Liver (tissue), 9 donors: ENCODE measurements around the gene LCN10. TPM values are rescaled to one million over a fixed set of nuclear protein-coding genes. Genes with fewer than 3 reads are reported as not detected.

Source experiments
- DNase-seq: peaks from one replicate; pipeline ENCODE4 v3.0.0-alpha.2; 2017; ENCODE audit warnings: low spot score
- H3K27ac ChIP-seq, 2 donors: one replicate each; pipeline ENCODE4 v1.7.0; 2013; ENCODE audit warnings: inconsistent platforms in 2 of 2, low read length in 2 of 2, control low read depth in 1 of 2, low read depth in 1 of 2, mild to moderate bottlenecking in 1 of 2
- H3K27me3 ChIP-seq, 4 donors: one replicate each; pipeline versions ENCODE4 v1.6.1 to v1.7.0; 2013; ENCODE audit warnings: low read length in 3 of 4, inconsistent platforms in 1 of 4, mild to moderate bottlenecking in 1 of 4, moderate library complexity in 1 of 4; ENCODE audit not compliant: control insufficient read depth in 4 of 4, insufficient read depth in 4 of 4
- H3K36me3 ChIP-seq, 4 donors: one replicate each; pipeline versions ENCODE4 v1.6.1 to v1.7.0; 2013; ENCODE audit warnings: low read length in 3 of 4, mild to moderate bottlenecking in 3 of 4, low read depth in 1 of 4, moderate library complexity in 1 of 4; ENCODE audit not compliant: control insufficient read depth in 4 of 4, insufficient read depth in 3 of 4
- H3K4me1 ChIP-seq, 4 donors: one replicate each; pipeline versions ENCODE4 v1.6.1 to v1.7.0; 2013; ENCODE audit warnings: low read length in 3 of 4, mild to moderate bottlenecking in 3 of 4, moderate library complexity in 1 of 4; ENCODE audit not compliant: control insufficient read depth in 4 of 4, insufficient read depth in 4 of 4
- H3K4me3 ChIP-seq, 3 donors: one replicate each; pipeline versions ENCODE4 v1.6.1 to v1.7.0; 2013; ENCODE audit warnings: low read length in 3 of 3, control low read depth in 1 of 3, low read depth in 1 of 3, mild to moderate bottlenecking in 1 of 3
- H3K9ac ChIP-seq, 2 donors: one replicate each; pipeline ENCODE4 v1.7.0; 2013; ENCODE audit warnings: low read length in 2 of 2, mild to moderate bottlenecking in 2 of 2, moderate library complexity in 2 of 2, control low read depth in 1 of 2, low read depth in 1 of 2
- H3K9me3 ChIP-seq, 4 donors: one replicate each; pipeline versions ENCODE4 v1.6.1 to v1.7.0; 2013; ENCODE audit warnings: low read length in 3 of 4; ENCODE audit not compliant: control insufficient read depth in 4 of 4
- ATF3 ChIP-seq: IDR thresholded peaks from 2 replicates; pipeline ENCODE4 v1.6.1; 2016; ENCODE audit warnings: antibody characterized with exemption
- EGR1 ChIP-seq, 2 donors: IDR thresholded peaks; 2 replicates each; pipeline ENCODE4 v1.6.1; 2016 to 2018; ENCODE audit warnings: antibody characterized with exemption in 2 of 2, low read depth in 2 of 2
- FOXA1 ChIP-seq: IDR thresholded peaks from 2 replicates; pipeline ENCODE4 v1.6.1; 2016; ENCODE audit warnings: antibody characterized with exemption
- FOXA2 ChIP-seq: IDR thresholded peaks from 2 replicates; pipeline ENCODE4 v1.6.1; 2016; ENCODE audit warnings: antibody characterized with exemption
- GABPA ChIP-seq, 2 donors: IDR thresholded peaks in 1 of 2; conservative IDR thresholded peaks in 1 of 2; 2 replicates each; pipeline ENCODE4 v1.6.1; 2016; ENCODE audit warnings: antibody characterized with exemption in 2 of 2, mild to moderate bottlenecking in 1 of 2, moderate library complexity in 1 of 2
- HNF4A ChIP-seq, 2 donors: conservative IDR thresholded peaks; 2 replicates each; pipeline ENCODE4 v1.6.1; 2016; ENCODE audit warnings: antibody characterized with exemption in 2 of 2, mild to moderate bottlenecking in 2 of 2
- HNF4G ChIP-seq: IDR thresholded peaks from 2 replicates; pipeline ENCODE4 v1.6.1; 2016; ENCODE audit warnings: antibody characterized with exemption
- JUND ChIP-seq, 2 donors: IDR thresholded peaks; 2 replicates each; pipeline ENCODE4 v1.6.1; 2016; ENCODE audit warnings: antibody characterized with exemption in 2 of 2
- NR2F2 ChIP-seq: IDR thresholded peaks from 2 replicates; pipeline ENCODE4 v1.6.1; 2016; ENCODE audit warnings: antibody characterized with exemption
- RAD21 ChIP-seq, 2 donors: IDR thresholded peaks; 2 replicates each; pipeline ENCODE4 v1.6.1; 2016; ENCODE audit warnings: antibody characterized with exemption in 2 of 2, mild to moderate bottlenecking in 2 of 2
- REST ChIP-seq: IDR thresholded peaks from 2 replicates; pipeline ENCODE4 v1.6.1; 2016; ENCODE audit warnings: antibody characterized with exemption, mild to moderate bottlenecking
- RXRA ChIP-seq, 2 donors: IDR thresholded peaks; 2 replicates each; pipeline ENCODE4 v1.6.1; 2017 to 2018; ENCODE audit warnings: antibody characterized with exemption in 2 of 2, mild to moderate bottlenecking in 1 of 2
- SP1 ChIP-seq: IDR thresholded peaks from 2 replicates; pipeline ENCODE4 v1.6.1; 2018; ENCODE audit warnings: antibody characterized with exemption, mild to moderate bottlenecking
- TAF1 ChIP-seq: conservative IDR thresholded peaks from 2 replicates; pipeline ENCODE4 v1.6.1; 2016; ENCODE audit warnings: antibody characterized with exemption, mild to moderate bottlenecking
- YY1 ChIP-seq: IDR thresholded peaks from 2 replicates; pipeline ENCODE4 v1.6.1; 2016; ENCODE audit warnings: antibody characterized with exemption, mild to moderate bottlenecking
- ZBTB33 ChIP-seq: IDR thresholded peaks from 2 replicates; pipeline ENCODE4 v1.6.1; 2016; ENCODE audit warnings: antibody characterized with exemption
- WGBS: extraction: QIAGEN DNeasy Blood & Tissue Kit; methylation state at CpG from one replicate; pipeline ENCODE4 v1.1.7; 2013; 5-methylcytosine and 5-hydroxymethylcytosine counted together
- polyA plus RNA-seq, 2 donors: library from polyadenylated mRNA; stranded (reverse) in 1 of 2; unstranded in 1 of 2; fragments of 200-250 nt in 1 of 2; fragments of >200 nt in 1 of 2; fragmentation: Nextera tagmentation in 1 of 2; extraction: Ambion mirVana in 1 of 2; gene quantifications; one replicate each; pipeline versions ENCODE4 v1.2.1 to v1.2.3, GENCODE V29; 2013 to 2015
- total RNA-seq, 2 donors: library from RNA; depleted of rRNA; stranded (reverse); fragments of >200 nt; gene quantifications; one replicate each; pipeline ENCODE4 v1.2.3, GENCODE V29; 2014
- TF ChIP-seq, protein P1 (sequence below): fragments of 150-350 bp; IDR thresholded peaks from 2 replicates; pipeline ENCODE4 v1.5.1; 2017; ENCODE audit warnings: improper control_type of control experiment, low read depth, low read length; ENCODE audit not compliant: missing input control
- donor health status: healthy.
- donor health status: healthy.
- donor health status: healthy.
- donor health status: healthy.
- donor health status: healthy.

LCN10 gene
- total and polyA plus RNA-seq, 4 donors: 0.08 to 0.14 (median 0.11) TPM

DNA sequence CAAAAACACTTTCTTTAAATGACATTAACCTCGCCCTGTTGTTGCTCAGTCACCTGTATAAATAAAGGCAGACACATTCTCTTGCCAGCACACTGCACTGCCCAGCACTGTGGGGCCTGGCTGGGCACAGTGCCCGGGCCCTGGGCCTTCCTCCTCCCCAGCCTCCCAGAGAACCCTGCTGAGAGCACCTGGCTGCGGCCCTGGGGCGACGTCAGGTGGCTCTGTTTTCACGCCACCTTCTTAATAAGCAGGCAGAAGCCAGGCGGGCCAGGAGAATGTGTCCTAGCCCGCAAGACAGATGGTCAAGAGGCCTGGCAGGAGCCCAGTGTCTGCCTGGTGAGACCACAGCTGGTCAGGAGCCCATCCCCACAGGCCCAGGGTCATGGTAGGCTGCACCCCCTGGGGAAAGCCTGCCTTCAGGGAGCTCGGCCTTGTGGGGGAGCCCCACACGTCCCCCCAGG, 47.3 kb downstream of the LCN10 start:
- no peaks in the 10 kb centered on the region for H3K27me3 ChIP-seq
- TF ChIP-seq FOXA2 (peak; percentile 94), ATF3 (no peak), EGR1 (IDR thresholded peaks at IDR 0.05; ENCODE audit: low read depth in 2 of 2) (no peak), YY1 (peak; percentile 30), NR2F2 (no peak), SP1 (peak; percentile 53), TAF1 (no peak), REST (no peak), JUND (IDR thresholded peaks at IDR 0.05) (peak in 1 of 2 donors; percentile 12), RAD21 (IDR thresholded peaks at IDR 0.05) (peak; percentile 32 to 47), GABPA (IDR thresholded peaks at IDR 0.05 in 1 of 2, conservative IDR thresholded peaks at IDR 0.05 in 1 of 2) (no peak), HNF4A (conservative IDR thresholded peaks at IDR 0.05) (peak; percentile 48 to 80), RXRA (IDR thresholded peaks at IDR 0.05) (peak; percentile 69 to 84), FOXA1 (peak; percentile 91), HNF4G (no peak), ZBTB33 (peak; percentile 32)
- TF ChIP-seq, protein P1, sequence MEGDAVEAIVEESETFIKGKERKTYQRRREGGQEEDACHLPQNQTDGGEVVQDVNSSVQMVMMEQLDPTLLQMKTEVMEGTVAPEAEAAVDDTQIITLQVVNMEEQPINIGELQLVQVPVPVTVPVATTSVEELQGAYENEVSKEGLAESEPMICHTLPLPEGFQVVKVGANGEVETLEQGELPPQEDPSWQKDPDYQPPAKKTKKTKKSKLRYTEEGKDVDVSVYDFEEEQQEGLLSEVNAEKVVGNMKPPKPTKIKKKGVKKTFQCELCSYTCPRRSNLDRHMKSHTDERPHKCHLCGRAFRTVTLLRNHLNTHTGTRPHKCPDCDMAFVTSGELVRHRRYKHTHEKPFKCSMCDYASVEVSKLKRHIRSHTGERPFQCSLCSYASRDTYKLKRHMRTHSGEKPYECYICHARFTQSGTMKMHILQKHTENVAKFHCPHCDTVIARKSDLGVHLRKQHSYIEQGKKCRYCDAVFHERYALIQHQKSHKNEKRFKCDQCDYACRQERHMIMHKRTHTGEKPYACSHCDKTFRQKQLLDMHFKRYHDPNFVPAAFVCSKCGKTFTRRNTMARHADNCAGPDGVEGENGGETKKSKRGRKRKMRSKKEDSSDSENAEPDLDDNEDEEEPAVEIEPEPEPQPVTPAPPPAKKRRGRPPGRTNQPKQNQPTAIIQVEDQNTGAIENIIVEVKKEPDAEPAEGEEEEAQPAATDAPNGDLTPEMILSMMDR: no peak
- DNase-seq: no peak

GRCh38 chr9:136694872-136695247, 47.9 kb downstream of the LCN10 start:
- no peak for DNase-seq
- no peak overlapping the region for H3K9ac ChIP-seq
- no peaks in the 10 kb centered on the region for H3K9me3 ChIP-seq
- H3K27ac ChIP-seq: peak overlapping the region; percentile 61 to 77
- 69% methylated on average over 11 of the region's 11 CpGs for WGBS
- no peaks in the 10 kb centered on the region for H3K27me3 ChIP-seq
- peaks cover 33 to 75% (median 68%) of the 10 kb centered on the region in 4 donors for H3K4me1 ChIP-seq
- no peaks in the 10 kb centered on the region for H3K36me3 ChIP-seq
- H3K4me3 ChIP-seq: no peak overlapping the region
- TF ChIP-seq HNF4G (no peak), ATF3 (no peak), YY1 (no peak), REST (no peak), GABPA (IDR thresholded peaks at IDR 0.05 in 1 of 2, conservative IDR thresholded peaks at IDR 0.05 in 1 of 2) (no peak), TAF1 (no peak), NR2F2 (no peak), FOXA2 (no peak), HNF4A (conservative IDR thresholded peaks at IDR 0.05) (no peak)
- TF ChIP-seq, protein P1: no peak

More for the DNA sequence above, 47.3 kb downstream of the LCN10 start:
- H3K9ac ChIP-seq: peak overlapping the region in 1 of 2 donors; percentile 52
- H3K36me3 ChIP-seq: no peaks in the 10 kb centered on the region
- WGBS: 30% methylated on average over 10 of the region's 10 CpGs
- H3K4me3 ChIP-seq: no peak overlapping the region
- peak overlapping the region; percentile 61 to 77 for H3K27ac ChIP-seq
- H3K9me3 ChIP-seq: no peaks in the 10 kb centered on the region
- peaks cover 28 to 71% (median 63%) of the 10 kb centered on the region in 4 donors for H3K4me1 ChIP-seq
